GM19099 (cell line): Measurements from ENCODE around the gene TPPP2.

Experiments
- POLR2A ChIP-seq: IDR thresholded peaks from 3 replicates; pipeline ENCODE4 v1.6.1; 2011; ENCODE audit warnings: low read depth; ENCODE audit not compliant: insufficient read length; ENCODE audit errors: extremely low read depth

Gene TPPP2

GRCh38 chr14:21074398-21075272, 44.6 kb downstream of the TPPP2 start:
- TF ChIP-seq POLR2A, result no peak

GRCh38 chr14:21075719-21076437, 45.9 kb downstream of the TPPP2 start:
- no peak for TF ChIP-seq POLR2A

- no peak for TF ChIP-seq POLR2A
Measured at GRCh38 chr14:21077672-21078071, 47.7 kb downstream of the TPPP2 start.

GRCh38 chr14:21078287-21078686, 48.3 kb downstream of the TPPP2 start:
- no peak for TF ChIP-seq POLR2A

GRCh38 chr14:21078726-21079125, 48.7 kb downstream of the TPPP2 start:
- TF ChIP-seq POLR2A, result no peak

GRCh38 chr14:21081521-21082142, 51.6 kb downstream of the TPPP2 start:
- TF ChIP-seq POLR2A, result no peak
